SJCRH30 (cell line): ENCODE data around the gene SMTN. TPM values are rescaled to one million over a fixed set of nuclear protein-coding genes. Genes with fewer than 3 reads are reported as not detected.

Source experiments
- DNase-seq, 2 experiments: peaks; one replicate each; pipeline ENCODE4 v3.0.0-alpha.2; 2015 to 2020
- H3K27ac ChIP-seq: fragments of 250-450 bp; sonication (Bioruptor Pico); 2 replicates; pipeline ENCODE4 v1.5.1; 2020; ENCODE audit warnings: mild to moderate bottlenecking, moderate library complexity
- H3K27me3 ChIP-seq: fragments of 250-450 bp; sonication (Bioruptor Pico); 2 replicates; pipeline ENCODE4 v1.5.1; 2020; ENCODE audit warnings: mild to moderate bottlenecking, moderate library complexity
- H3K36me3 ChIP-seq: fragments of 250-450 bp; sonication (Bioruptor Pico); 2 replicates; pipeline ENCODE4 v1.5.1; 2020; ENCODE audit warnings: mild to moderate bottlenecking, moderate library complexity
- H3K4me1 ChIP-seq: fragments of 250-450 bp; sonication (Bioruptor Pico); 2 replicates; pipeline ENCODE4 v1.5.1; 2020; ENCODE audit warnings: mild to moderate bottlenecking, moderate library complexity
- H3K4me3 ChIP-seq: fragments of 250-450 bp; sonication (Bioruptor Pico); 2 replicates; pipeline ENCODE4 v1.5.1; 2020; ENCODE audit warnings: mild to moderate bottlenecking, moderate library complexity
- H3K9me3 ChIP-seq: fragments of 250-450 bp; sonication (Bioruptor Pico); replicated peaks from 2 replicates; pipeline ENCODE4 v1.5.1; 2020; ENCODE audit warnings: mild to moderate bottlenecking, moderate library complexity
- total RNA-seq: library from RNA; depleted of rRNA; stranded (reverse); fragments of >200 nt; shearing (Covaris generic); gene quantifications from 2 replicates; pipeline ENCODE4 v1.2.3, GENCODE V29; 2014; rRNA removed

The SMTN gene
- 33.5 and 34.2 TPM in 2 replicates for total RNA-seq

DNA sequence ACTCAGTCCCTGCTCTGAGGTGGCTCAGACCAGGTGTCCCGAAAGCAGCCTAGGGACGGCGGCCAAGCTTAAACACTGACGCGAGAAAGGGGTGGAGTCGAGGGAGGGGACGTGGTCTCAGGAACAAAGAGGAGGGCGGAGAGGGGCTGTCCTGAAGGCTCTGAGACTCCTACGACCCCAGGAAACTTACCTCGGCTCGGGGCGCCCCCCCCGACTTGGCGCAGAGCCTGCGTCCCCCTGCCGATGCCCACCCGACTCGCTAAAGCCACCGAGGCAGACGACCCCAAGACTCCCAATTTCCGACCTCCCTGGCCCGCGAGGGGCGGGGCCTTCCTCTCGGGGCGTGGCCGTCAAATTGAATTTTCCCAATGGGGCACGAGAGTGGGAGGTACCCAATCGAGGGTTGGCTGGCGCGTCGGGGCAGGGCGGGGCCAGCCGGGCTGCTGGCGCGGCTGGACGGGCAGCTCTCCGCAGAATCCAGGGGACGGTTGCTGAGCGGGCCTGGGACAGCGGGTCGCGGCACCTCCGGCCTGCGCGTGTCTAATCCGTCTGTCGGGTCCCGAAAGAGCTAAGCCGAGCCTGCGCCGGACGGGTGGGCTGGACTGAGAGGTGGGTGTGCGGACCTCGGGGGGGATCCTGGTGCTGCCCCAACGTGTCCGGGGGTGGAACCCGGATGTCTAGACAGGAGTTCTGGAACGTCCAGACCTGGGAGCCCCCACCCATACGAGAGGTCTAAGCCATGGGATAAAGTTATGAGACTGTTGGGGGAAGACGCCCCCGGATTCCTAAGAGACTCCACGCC is at the start of gene SMTN:
Gene SMTN, plus strand, starts transcription at position 471 of the 802 bp plus-strand sequence. CDS start 1,941 bp downstream, outside the sequence.
- DNase-seq, result peak; percentile 91 to 93
- H3K4me1 ChIP-seq, result peaks cover 12% of the 10 kb centered on the region; the same call in 1 of the 2 replicates

DNA sequence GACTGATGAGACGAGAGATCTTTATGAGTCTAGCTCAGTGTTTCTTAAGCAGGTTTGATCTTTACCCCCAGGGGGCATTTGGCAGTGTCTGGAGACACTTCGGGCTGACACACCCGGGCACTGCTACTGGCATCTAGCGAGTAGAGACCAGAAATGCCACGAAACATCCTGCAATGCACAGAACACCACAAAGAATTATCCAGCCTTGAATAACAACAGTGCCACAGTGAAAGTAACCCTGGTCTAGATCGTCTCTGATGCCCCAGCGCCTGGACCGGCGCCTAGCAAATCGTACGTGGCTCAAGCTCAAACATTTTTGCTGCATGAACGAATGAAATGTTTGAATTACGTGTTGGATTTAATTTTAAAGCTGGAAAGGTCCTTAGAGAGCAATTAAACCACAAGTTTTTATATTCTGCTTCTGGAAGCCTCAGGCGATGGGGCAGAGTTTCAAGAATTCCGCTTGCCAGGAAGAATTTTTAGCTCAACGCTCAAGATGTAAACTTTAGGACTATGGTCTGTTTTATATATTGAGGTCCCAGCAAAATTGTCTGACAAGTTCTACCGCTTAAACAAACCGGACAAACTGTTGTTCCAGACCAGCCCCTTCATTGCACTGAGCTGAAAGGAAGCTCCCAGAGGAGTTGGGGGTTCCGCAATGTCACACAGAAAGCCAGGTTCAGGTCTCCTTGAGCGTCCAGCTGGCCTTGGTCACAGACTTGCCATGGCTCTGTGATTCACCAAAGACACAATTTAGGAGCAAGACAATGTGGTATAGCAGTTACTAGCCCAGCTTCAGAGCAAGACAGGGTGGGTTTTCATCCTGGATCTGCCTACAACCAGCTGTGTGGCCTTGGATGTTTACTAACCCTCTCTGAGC is 44.2 kb upstream of the SMTN start:
- H3K4me1 ChIP-seq, result no peaks in the 10 kb centered on the region
- no peak overlapping the region for H3K27ac ChIP-seq
- 0 out of 2 replicates have a peak, but pooled peaks cover 4% of the 10 kb centered on the region for H3K27me3 ChIP-seq
- no peak overlapping the region for H3K4me3 ChIP-seq
- DNase-seq, result no peak
- no peaks in the 10 kb centered on the region for H3K36me3 ChIP-seq
- no peaks in the 10 kb centered on the region for H3K9me3 ChIP-seq

More for the DNA sequence above, at the start of gene SMTN:
- peak within 1 kb of the TSS; percentile 91 for H3K27ac ChIP-seq
- no peaks in the 10 kb centered on the region for H3K9me3 ChIP-seq
- H3K4me3 ChIP-seq, result peak within 1 kb of the TSS; percentile 72
- no peaks in the 10 kb centered on the region for H3K36me3 ChIP-seq
- H3K27me3 ChIP-seq, result no peaks in the 10 kb centered on the region

DNA sequence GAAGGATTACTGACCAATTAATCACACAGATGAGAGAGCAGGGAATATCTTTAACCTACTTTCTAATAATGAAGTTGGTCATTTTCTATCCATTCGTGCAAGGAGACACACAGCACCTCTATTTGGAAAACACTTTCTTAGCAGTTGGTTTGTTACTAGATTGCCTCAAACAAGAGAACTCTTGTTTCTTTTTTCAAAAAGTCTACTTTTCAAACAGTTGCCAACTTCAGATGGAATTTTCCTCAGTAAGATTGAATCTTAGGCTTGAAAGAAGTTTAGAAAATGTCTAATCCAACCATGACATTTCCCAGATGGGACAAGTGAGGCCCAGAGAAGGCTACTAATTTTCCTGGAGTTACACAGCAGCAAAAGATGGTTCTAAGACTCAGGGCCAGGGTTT is 42.4 kb upstream of the SMTN start:
- H3K4me3 ChIP-seq, result no peak overlapping the region
- no peaks in the 10 kb centered on the region for H3K4me1 ChIP-seq
- no peaks in the 10 kb centered on the region for H3K36me3 ChIP-seq
- 0 out of 2 replicates have a peak, but pooled peaks cover 4% of the 10 kb centered on the region for H3K27me3 ChIP-seq
- no peak overlapping the region for H3K27ac ChIP-seq
- no peak for DNase-seq
- H3K9me3 ChIP-seq, result no peaks in the 10 kb centered on the region

DNA sequence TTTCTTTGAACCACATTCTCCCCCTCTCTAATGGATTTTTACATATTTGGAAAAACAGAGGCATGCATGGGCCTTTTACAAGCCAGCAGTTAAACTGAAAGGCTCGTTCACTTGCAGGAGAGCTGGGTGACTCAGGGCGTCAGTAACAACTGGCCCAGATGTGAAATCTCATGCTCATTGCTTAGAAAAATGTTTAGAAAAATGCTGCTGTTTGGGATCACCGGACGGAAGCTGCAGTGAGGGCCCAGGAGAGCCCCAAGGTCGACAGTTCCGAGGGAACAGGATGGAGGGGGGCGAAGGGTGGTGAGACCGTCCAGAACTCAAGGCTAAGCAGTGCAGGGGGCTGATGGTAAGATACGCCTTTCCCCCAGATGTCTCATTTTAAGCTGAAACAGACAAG is 41.7 kb upstream of the SMTN start:
- Histone ChIP-seq H3K4me1 (no peaks in the 10 kb centered on the region), H3K27ac (no peak overlapping the region), H3K4me3 (no peak overlapping the region), H3K9me3 (no peaks in the 10 kb centered on the region), H3K36me3 (no peaks in the 10 kb centered on the region), H3K27me3 (0 out of 2 replicates have a peak, but pooled peaks cover 4% of the 10 kb centered on the region)
- DNase-seq, result no peak

DNA sequence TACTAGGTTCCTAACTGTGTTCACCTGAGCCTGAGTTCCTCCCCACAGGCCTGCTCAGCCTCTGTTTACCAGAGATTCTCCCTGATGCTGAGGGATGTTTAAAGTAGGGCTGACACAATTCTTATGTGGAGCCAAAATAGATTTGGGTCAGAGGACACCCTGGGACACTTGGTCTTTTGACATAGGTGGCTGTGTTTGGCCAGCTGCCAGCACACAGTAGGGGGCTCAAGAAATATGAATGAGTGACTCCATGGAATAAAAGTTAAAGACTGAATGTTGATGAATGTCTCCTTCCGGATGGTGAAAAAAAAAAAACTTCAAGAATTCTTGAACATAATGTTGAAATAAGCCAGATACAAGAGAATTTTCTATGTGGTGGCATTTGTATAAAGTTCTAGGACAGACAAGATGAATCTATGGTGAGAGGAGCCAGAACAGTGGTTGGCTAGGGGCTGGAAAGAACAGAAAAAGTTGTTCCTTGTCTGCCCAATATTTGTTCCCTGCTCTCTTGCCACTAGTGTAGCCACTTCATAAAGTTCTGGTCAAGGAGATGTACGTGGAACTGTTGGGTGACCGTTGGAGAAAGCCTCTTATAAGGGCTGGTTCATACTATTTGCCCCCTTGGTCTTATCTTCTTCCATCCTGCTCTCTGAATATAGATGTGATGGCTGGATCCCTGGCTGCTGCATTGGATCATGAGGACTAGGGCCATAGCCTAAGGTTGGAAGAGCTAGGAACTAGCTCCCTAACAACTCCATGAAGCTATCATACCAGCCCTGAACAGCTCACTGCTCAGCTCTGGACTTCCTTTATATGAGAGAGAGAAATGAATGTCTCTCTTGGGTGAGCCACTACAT is 40.3 kb upstream of the SMTN start:
- Histone ChIP-seq H3K27ac (no peak overlapping the region), H3K36me3 (no peaks in the 10 kb centered on the region), H3K4me3 (no peak overlapping the region), H3K27me3 (0 out of 2 replicates have a peak, but pooled peaks cover 4% of the 10 kb centered on the region), H3K9me3 (no peaks in the 10 kb centered on the region), H3K4me1 (no peaks in the 10 kb centered on the region)
- no peak for DNase-seq

DNA sequence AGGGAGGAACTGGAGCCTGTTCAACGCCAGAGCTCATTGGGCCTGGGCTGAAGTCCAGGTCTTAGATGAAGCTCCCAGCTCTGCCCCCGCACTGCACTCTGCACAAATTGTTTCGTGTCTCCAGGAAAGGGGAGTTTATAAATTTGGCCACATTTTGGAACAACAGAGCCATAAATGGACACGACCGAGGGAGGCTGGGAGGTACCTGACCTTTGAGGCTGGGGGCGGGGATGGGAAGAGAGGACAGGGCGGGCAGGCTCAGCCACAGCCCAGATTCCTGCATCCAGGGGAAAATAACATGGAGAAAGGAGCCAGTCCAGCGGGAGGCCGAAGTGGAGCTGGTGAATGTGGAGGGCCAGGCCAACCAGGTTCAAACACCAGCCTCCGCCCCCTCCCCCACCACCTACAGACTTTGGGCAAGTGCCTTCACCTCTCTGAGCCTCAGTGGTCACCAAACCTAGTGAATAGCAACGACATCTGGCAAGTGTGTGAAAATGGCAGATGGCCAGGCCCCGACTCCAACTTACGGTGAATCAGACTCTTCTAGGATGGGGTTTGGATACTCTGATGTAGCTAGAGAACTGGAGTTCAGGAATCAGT is 36.8 kb upstream of the SMTN start:
- H3K4me3 ChIP-seq, result no peak overlapping the region

DNA sequence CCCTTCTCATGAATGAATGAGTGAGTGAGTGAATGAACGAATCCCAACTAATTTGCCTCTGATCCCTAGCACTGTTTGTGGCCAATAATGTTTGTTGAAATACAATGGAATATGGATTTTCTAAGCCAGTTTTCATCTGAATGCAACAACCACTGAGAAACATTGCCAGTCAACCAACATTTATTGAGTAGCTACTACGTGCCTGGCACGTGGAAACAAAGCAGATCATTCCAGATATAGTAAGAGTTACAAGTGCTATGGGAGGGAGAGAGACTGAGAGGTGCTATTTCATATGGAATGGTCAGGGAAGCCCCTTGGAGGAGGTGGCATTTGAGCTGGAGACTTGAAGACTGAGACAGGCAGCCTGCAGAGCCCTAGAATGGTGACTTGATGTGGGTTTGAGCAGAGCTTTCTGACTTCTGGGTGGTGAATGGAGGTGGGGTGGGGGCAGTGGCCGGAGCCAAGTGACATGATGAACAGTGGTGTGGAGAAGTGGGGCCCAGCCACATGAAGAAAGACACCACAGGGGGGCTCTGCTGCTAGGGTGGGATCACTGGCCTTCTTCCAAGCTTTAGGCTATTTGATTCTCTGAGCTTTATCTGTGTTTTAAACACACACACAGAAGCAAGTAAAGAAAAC is 35.1 kb upstream of the SMTN start:
- no peak overlapping the region for H3K4me3 ChIP-seq
- no peaks in the 10 kb centered on the region for H3K27me3 ChIP-seq
- H3K36me3 ChIP-seq, result no peaks in the 10 kb centered on the region
- peaks cover 6% of the 10 kb centered on the region; the same call in 1 of the 2 replicates for H3K4me1 ChIP-seq
- H3K27ac ChIP-seq, result no peak overlapping the region
- no peak for DNase-seq
- no peaks in the 10 kb centered on the region for H3K9me3 ChIP-seq

More for the DNA sequence above, 36.8 kb upstream of the SMTN start:
- Histone ChIP-seq H3K4me1 (peaks cover 6% of the 10 kb centered on the region; the same call in 1 of the 2 replicates), H3K9me3 (no peaks in the 10 kb centered on the region), H3K27me3 (no peaks in the 10 kb centered on the region), H3K27ac (no peak overlapping the region), H3K36me3 (no peaks in the 10 kb centered on the region)
- no peak for DNase-seq

DNA sequence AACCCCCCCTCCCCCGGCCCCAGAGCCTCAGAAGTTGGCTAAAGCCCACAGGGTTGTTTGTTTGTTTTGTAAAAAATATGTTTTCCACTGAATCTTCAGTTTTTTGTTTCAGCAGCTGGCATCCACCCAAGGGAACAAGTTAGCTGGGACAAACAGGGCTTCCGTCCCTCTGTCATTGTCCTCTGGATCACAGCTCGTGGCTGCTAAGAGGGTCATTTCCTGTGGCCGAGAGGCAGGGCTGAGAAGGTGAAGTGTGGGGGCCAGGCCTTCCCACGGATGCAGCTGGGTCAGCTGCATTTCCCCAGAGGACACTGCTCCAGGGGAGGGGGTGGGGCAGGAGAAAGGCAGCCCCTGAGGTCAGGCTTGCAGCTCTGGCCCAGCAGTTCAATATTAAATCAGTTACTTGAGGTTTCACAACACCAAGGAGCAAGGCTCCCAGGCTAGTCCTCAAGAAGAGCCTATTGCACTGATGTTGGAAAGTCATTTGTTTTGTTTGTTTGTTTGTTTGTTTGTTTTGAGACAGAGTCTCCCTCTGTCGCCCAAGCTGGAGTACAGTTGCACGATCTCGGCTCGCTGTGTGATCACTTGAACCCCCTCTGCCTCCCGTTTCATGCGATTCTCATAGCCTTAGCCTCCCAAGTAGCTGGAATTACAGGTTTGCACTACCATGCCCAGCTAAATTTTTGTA is 34.4 kb upstream of the SMTN start:
- no peaks in the 10 kb centered on the region for H3K27me3 ChIP-seq
- no peaks in the 10 kb centered on the region for H3K9me3 ChIP-seq
- peak; percentile 37 to 53 for DNase-seq

DNA sequence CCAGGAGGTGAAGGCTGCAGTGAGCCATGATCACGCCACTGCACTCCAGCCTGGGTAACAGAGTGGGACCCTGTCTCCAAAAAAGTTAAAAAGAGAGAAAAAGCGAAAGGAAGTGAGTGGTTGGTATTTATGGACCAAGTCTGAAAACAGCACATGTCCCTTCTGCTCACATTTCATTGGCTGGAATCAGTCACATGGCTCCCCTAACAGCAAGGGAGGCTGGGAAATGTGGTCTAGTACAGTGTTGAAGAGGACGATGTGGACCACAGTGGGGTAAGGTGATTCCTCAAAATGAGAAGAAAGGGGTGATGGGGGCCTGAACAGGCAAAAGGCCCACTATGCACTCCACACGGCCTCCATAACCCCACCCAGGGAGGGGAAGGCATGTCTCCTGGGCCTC is 32.5 kb upstream of the SMTN start:
- no peak overlapping the region for H3K4me3 ChIP-seq
- H3K4me1 ChIP-seq, result peaks cover 6% of the 10 kb centered on the region; the same call in 1 of the 2 replicates
- no peak overlapping the region for H3K27ac ChIP-seq
- no peaks in the 10 kb centered on the region for H3K9me3 ChIP-seq
- H3K36me3 ChIP-seq, result no peaks in the 10 kb centered on the region
- H3K27me3 ChIP-seq, result no peaks in the 10 kb centered on the region
- DNase-seq, result no peak

More for the DNA sequence above, 34.4 kb upstream of the SMTN start:
- H3K27ac ChIP-seq, result no peak overlapping the region
- H3K36me3 ChIP-seq, result no peaks in the 10 kb centered on the region
- H3K4me1 ChIP-seq, result peaks cover 6% of the 10 kb centered on the region; the same call in 1 of the 2 replicates
- H3K4me3 ChIP-seq, result no peak overlapping the region

DNA sequence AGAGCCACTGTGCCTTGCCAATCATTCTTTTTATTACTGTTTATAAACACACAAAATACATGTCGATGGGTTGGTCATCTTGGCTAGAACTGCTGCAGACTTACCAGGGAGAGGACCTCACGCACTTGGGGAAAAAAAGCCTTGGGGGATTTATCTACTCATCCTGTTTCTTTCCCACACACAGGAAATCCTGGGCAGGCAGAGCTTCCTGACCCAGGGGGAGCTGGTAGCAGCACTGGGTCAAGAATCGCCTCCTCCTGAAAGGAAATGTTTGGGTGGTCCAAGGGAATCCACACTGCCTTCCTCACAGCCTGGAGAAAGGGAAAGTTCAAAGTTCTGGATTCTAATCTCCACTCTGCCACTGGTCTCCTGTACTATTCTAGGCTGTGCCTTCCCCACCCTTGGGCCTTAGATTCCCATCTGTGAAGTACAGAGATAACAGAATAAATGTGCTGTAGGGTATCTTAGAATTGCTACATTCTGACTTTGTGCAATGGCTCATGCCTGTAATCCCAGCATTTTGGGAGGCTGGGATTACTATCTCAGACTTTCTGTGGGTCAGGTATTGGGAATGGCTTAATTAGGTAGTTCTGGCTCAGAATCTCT is 31.2 kb upstream of the SMTN start:
- DNase-seq, result no peak
- Histone ChIP-seq H3K27ac (no peak overlapping the region), H3K27me3 (no peaks in the 10 kb centered on the region), H3K9me3 (no peaks in the 10 kb centered on the region), H3K4me3 (no peak overlapping the region), H3K4me1 (peaks cover 7% of the 10 kb centered on the region), H3K36me3 (no peaks in the 10 kb centered on the region)

DNA sequence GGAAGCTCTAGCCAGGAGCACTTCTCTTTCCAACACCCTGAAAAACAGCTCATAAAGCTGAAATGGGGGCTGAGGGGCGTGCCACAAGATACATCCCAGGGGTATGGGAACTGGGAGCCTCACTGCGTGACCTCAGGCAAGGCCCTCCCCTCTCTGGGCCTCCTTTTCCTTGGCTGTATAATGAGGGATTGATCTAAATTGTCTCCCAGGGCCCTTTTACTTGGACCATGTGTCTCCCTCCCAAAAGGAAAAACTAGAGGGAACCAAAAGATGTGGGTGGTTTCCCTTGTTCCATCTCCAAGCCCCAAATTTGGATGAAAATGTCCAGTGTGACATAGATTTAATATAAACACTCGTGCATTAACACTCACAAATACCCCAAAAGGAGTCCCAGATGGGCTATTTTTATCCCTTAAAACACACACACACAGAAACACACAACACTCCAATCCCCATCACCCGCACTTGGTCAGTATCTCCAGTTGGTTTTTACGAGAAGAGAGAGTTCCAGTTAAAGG is 25.9 kb upstream of the SMTN start:
- H3K27ac ChIP-seq, result peak overlapping the region; percentile 43
- no peaks in the 10 kb centered on the region for H3K9me3 ChIP-seq
- peak overlapping the region; percentile 13 for H3K4me3 ChIP-seq
- no peaks in the 10 kb centered on the region for H3K27me3 ChIP-seq
- H3K4me1 ChIP-seq, result peaks cover 5% of the 10 kb centered on the region
- no peak for DNase-seq
- H3K36me3 ChIP-seq, result no peaks in the 10 kb centered on the region

DNA sequence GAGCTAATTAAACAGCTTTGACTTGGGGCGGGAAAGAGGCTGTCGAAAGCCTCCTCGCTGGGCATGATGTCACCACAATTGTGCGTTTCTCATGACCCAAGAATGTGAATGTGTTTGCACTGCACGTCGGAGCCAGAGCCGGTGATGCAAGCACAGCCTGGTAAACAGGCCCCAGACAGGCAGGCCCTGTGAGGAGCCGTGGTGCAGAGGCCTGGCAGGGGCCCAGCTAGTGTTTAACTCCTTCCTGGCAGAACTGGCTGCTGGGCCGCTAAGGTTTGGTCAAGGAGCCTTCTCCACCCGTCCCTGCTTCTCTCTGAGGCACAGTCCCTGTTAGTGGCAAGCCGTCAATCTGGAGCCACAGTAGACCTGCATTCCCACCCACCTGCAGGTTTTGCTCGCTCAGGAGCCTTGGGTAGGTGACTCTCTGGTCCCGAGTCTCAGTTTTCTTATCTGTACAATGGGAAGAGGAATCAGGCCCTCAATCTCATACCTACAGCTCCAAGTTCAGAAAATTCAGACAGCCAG is 25.4 kb upstream of the SMTN start:
- peak; percentile 80 to 86 for DNase-seq
- H3K9me3 ChIP-seq, result no peaks in the 10 kb centered on the region
- H3K36me3 ChIP-seq, result no peaks in the 10 kb centered on the region
- peaks cover 5% of the 10 kb centered on the region for H3K4me1 ChIP-seq
- peak overlapping the region; percentile 43 for H3K27ac ChIP-seq
- peak overlapping the region; percentile 13 for H3K4me3 ChIP-seq
- H3K27me3 ChIP-seq, result no peaks in the 10 kb centered on the region
